Head of caudate nucleus (tissue), 42 donors: ENCODE results near the gene PRRX1.
A peak's percentile ranks its signal among the peaks of the same experiment; 100 is the strongest.

Experiments
- DNase-seq, 42 donors: peaks; one replicate each; pipeline versions ENCODE4 v3.0.0 to v3.0.0-alpha.2; 2020 to 2021; ENCODE audit warnings: mixed read lengths in 7 of 42
- intact Hi-C: fragments of 100-400 bp; cut with DNase I; formaldehyde crosslinking; loops from one replicate; pipeline ENCODE4 v1.15.0; 2022

Gene PRRX1

GRCh38 chr1:170662561-170663403, 1.1 kb upstream of the PRRX1 start:
- peak in 1 of 42 donors; percentile 7 for DNase-seq
- intact Hi-C loops: no loop called here

GRCh38 chr1:170663404-170664092, 383 bp upstream of the PRRX1 start:
- intact Hi-C loops: no loop called here
- no peak for DNase-seq

DNA sequence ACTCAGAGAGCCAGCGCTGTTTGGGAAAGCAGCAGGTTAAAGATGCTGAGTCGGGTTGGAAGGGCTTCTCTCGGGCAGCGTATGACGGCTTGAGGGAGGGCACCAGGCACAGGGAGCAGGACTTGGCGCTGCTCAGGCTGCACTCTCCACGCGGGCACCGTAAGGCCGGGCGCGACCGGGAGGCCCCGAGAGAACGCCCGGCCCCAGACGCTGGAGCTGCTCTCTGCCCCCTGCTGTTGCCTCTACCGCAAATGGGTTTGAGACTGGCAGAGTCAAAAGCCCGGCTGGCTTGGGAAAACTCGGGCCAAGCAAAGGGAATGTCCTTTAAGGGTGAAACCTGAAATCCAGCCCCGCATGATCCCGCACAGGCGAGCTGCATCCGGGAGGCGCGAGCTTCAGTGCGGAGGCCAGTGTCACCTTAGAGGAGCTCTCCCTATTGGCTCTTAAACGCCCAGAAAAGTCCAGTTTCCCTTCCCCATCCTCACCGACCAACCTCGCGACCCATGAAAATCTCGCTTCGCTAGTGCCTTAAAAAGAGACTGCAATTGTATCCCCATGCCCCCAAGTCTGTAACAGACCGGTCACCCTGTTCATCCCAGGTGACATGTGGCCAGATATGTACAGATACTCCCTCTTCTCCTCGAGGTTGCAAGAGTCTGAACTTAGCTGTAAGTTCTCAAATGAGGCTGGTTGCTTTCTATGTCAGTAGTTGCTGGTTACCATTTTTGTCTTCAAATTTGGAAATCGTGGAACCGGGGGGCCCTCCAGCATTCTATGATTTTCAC, 1.1 kb downstream of the PRRX1 start:
- intact Hi-C loops: no loop called here
- DNase-seq: peak in 29 of 42 donors; percentile 9 to 73 (median 45)

DNA sequence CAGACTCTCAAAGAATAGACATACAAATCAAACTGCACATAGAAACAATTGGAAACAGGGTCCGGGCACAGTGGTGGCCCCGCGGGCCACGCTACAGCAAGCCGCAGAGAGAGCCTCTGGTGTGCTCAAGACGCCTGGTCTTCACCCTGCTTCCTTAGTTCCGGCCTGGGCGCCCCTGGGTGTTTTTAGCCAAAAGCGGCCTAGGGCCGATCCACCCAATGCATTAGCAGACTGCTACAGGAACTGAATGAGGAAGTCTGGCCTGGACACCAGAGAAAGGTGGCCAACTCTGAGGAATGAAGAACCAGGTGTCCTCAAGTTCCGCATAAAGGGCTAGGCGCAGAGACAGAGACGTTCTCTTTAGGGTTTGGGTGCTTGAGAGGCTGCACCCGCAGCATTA, 1.7 kb downstream of the PRRX1 start:
- intact Hi-C loops: no loop called here
- DNase-seq: no peak

GRCh38 chr1:170666541-170667254, 2.8 kb downstream of the PRRX1 start:
- intact Hi-C loops: no loop called here
- DNase-seq: peak in 1 of 42 donors; percentile 5

- DNase-seq: peak in 3 of 42 donors; percentile 10 to 44 (median 17)
- intact Hi-C loops: no loop called here
These were observed 4.5 kb downstream of the PRRX1 start for GRCh38 chr1:170668209-170669106.

DNA sequence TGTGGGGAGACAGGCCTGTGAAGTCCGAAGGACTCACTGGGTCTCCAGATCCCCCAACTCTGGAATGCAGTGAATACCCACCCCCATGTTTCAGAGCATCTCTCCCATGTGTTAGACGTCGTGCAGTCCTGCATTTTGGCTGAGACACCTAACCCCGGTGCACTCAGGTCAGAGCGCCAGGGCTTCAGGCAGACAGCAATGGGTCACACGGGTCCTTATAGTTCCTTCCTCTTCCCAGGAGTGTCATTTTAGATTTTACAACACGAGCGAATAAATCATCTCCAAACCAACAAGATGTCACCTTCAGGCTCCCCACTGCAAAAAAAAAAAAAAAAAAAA, 5.1 kb downstream of the PRRX1 start:
- DNase-seq: no peak
- intact Hi-C loops: no loop called here

DNA sequence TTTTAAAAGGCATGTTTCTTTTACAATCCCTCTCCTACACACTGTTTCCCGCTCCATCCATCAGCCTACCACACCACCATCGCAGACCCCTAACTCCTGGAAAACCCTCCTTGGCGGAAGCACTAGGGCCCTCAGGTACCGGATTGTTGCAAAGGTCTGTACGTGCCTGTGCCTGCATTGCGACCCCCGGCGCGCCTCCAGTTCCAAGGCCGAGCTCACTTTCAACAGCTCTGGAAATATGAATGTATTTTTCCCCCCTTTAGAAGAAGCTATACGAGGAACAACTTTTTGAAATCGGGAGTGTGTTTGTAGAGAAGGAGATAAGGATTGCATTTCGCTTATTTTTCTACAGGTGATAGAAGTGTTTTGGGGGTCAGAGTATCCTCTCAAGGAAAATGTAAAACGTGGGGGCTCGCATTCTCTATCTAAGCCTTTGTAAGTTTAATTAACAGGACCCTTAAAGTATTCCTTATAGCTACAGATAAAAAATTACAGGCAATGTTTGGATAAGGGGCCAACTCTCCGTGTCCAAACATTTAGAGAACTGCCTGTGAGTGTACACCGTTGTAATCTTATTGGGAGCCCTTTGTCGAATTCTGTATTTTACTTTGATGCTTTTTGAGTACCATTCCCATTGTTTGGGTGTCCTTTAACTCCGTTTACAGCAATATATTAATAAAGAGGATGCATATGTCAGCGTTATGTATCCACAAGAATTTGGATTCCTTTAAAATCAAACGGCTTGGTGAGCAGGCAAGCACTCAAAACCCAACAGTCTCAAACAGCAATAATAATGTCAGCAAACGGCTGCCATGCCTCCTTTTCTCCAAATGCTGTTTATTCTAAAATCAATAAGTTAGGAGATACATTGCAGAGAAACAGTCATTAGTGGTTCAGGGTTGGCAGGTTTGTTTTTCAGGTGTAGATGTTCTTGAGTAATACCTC, 5.9 kb downstream of the PRRX1 start:
- intact Hi-C loops: no loop called here
- no peak for DNase-seq

GRCh38 chr1:170670802-170671628, 7.1 kb downstream of the PRRX1 start:
- peak in 34 of 42 donors; percentile 33 to 83 (median 59) for DNase-seq
- intact Hi-C loops: no loop called here

DNA sequence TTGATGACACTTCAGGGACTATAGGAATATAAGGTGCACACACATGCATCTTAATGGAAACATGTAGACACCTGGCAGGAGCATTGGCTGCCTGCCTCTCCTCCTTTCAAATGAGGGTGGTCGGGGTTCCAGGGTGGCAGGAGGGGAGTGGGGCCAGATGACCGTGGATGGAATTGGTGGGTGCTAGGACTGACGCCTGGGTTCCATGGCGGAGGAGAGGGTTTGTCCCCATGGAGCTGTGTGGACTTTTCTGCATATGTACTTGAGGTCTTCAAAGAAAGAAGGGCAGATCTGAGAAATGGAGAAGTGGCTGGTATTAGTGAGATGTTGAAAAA, 7.7 kb downstream of the PRRX1 start:
- intact Hi-C loops: no loop called here
- no peak for DNase-seq

- intact Hi-C loops: no loop called here
- DNase-seq: no peak
These were observed 8.4 kb downstream of the PRRX1 start for GRCh38 chr1:170672316-170672715.

- intact Hi-C loops: no loop called here
- DNase-seq: no peak
These were observed 10.3 kb downstream of the PRRX1 start for GRCh38 chr1:170674239-170674638.

DNA sequence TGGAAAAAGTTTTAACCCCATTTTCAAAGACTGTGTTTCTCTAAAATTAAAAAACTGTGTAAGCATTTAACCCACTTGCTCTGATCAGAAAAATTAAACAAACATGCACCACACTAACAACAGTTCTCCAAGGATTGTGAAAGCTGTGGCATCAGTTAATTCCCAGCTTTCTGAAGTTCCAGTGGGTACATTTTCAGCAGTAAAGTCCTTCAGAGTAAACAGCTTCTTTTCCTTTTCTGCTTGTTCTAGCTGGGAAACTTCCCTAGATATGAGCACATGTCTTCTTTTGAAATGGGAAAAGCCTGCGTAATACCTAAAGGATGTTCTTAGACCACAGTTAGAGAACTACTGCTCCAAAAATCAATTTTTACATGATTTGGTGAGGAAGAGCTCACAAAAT, 11.1 kb downstream of the PRRX1 start:
- intact Hi-C loops: no loop called here

DNA sequence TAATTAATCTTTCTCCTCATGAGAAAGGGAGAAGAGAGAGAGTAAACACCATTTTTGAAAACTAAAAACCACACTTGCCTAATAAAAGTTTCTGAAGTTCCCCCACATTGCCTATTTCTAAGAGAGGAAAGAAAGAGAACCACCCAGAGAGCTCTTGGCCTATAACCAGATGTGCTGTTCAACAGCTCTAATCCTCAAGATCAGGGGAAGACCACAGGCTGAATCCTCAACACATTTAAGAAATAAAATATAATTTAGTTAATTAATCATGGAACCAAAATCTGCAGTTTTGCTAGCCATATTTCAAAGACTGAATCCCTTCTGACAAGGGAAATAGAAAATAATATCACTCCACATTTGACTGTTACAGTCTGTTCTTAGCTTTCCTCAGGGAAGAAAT, 11.9 kb downstream of the PRRX1 start:
- intact Hi-C loops: no loop called here
- no peak for DNase-seq

More for the DNA sequence above, 11.1 kb downstream of the PRRX1 start:
- no peak for DNase-seq

GRCh38 chr1:170676628-170677027, 12.7 kb downstream of the PRRX1 start:
- intact Hi-C loops: no loop called here
- no peak for DNase-seq

GRCh38 chr1:170678027-170678600, 14.2 kb downstream of the PRRX1 start:
- intact Hi-C loops: no loop called here
- no peak for DNase-seq
